HG02884 (cell line): ENCODE data around the gene NRXN3.
"Not testable (repeated sequence)": the region's sequence is repeated elsewhere in the genome, so short reads cannot be mapped to it uniquely, and the experiment has no call there.

Source experiments
- ATAC-seq: cut with Tn5 transposase; IDR thresholded peaks from one replicate; pipeline ENCODE4 v1.9.1; 2021; ENCODE audit warnings: mild to moderate bottlenecking, moderate library complexity; ENCODE audit not compliant: unreplicated experiment

Gene NRXN3

DNA sequence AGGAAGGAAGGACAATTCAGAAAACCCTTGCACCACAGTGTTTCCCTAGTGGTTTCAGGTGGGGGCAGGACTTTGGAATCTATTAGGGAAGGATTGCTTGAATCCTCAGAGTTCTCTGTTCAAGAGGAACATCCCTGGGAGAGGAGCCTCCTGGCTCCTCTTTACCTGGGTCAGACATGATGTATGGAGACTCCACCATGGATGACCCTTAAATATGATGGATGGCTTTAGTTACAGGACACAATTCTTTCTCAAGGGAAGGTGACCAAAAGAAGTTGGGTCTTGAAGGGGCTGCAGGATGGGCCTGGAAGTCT, 396.6 kb downstream of the NRXN3 start:
- ATAC-seq, result peak; percentile 20

DNA sequence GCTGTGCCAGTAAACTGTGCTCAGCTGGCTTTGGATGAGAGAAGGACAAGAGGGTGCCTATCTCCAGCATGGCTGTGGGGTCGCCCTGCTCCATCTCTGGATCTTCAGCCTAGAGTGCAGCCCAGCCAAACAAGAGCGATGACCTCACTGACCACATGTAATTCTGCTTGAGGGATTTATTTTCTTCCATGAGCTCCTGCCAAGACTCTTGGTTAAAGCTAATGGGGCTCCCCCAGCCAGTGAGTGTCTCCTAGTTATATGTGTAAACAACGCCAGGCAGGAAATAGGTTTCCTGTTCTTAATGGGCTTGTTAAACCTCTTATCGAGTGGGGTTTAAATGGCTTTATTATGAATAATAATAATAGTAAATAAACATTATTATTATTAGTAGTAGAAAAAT, 397.2 kb downstream of the NRXN3 start:
- ATAC-seq, result no peak

DNA sequence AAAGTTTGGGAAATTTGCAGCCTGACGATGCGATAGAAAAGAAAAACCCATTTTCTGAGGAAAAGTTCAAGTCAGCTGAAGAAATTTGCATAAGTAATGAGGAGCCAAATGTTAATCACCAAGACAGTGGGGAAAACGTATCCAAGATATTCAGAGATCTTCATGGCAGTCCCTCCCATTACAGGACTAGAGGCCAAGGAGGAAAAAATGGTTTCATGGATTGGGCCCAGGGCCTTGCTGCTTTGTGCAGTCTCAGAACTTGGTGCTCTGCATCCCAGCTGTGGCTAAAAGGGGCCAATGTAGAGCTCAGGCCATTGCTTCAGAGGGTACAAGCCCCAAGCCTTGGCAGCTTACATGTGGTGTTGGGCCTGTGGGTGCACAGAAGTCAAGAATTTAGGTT, 403.6 kb downstream of the NRXN3 start:
- ATAC-seq, result not testable (repeated sequence)

DNA sequence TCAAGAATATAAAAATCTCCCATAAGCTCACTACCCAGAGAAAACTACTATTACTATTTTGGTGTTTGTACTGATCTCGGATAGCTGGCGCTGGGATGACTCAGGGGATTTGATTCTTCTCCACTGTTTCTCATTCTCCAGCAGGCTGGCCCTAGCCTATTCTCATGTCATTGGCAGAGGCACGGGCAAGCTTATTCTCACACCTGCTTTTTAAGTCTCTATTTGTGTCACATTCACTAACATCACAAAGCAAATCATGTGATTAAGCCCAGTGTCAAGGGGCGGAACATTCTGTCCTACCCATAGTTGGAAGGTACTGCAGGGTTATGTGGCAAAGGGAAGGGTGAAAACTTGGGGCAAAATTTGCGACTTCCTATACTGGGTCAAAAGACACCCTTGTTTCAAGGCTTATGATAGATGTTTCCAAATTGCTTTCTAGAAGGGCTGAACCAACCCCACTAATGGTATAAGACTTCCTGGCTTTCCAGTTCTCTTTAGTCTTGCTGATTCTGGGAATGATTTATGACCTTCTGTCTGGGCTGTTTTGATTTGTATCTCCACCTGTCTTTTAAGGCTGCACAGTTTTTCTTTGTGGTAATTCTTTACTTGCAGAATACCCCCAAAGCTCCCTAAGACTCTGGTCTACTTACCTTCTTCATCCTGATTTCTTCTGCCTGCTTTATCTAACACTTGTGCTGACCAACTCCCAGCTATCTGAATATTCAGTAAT, 406.4 kb downstream of the NRXN3 start:
- no peak for ATAC-seq

DNA sequence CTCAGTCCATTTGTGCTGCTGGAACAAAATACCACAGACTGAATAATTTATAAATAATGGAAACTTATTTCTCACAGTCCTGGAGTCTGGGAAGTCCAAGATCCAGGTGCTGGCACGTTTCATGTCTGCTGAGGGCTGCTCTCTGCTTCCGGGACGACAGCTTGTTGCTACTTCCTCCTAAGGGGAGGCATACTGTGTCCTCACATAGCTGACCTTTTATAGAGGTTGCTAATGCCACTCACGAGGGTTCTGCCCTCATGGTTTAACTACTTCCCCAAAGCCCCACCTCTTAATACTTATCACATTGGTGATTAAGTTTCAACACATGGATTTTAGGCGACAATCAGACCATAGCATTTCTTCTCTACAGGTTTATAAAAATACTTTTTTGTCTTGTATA, 411.1 kb downstream of the NRXN3 start:
- ATAC-seq, result no peak

DNA sequence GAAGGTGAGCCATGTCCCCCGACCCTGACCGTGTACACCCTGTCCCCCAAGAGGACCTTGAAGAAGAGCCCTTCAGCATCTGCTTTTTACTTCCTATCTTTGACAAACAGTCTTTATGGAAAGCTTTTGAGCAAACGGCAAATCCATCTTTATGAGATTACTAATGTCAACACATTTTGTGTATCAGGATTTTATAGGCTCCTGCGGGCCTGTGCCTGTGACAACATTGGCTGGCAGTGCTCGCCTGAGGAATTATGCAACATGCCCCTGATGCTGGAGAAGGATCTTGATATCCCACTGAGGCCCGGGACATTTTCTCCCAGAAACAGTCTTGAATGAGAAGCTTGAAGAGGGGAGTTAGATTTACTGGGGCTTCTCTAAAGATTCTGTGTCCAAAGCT, 416.5 kb downstream of the NRXN3 start:
- no peak for ATAC-seq

DNA sequence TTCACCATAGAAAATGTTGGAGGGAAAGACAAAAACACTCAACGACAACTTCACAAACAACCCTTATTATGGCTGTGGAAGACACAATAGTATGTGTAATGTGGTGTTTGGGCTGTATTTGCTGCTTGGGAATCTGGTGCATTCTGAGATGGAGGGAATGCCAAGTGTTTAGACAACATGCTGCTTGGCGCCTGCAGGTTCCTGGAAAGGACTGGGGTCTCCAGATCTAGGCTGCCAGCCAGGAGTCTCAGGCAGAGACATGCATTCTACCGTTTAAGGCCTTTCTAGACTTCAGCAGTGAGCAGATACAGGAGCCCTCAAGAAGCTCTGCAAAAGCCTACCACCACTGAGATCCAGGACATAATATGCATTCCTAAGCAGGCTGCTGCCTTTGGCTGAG, 418.7 kb downstream of the NRXN3 start:
- no peak for ATAC-seq

DNA sequence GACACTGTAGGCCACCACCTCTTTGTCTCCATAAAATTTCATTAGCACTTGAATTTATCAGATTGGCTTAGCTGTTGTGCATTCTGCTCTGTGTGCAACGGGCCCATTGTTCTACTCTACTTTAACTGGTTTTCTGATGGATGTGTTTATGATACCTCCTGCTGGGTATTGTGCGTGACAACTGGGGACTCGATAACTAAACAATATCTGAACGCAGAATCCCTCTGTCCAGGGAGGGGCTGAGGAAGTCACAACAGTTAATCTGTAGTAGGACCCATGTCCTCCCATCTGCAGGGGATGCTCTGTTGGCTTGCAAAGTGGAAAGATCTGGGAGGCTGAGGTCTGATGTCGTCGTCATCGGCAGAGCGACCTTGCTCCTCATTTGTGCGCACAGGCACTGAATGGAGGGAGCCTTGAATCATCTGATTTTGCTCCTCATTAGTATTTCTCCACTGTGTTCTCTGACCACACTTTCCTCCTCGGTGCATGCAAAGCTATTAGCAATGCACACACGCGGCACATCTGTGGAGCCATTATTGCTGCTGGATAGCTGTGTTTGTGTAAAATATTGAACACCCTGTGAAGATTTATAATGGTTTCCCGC, 422.5 kb downstream of the NRXN3 start:
- no peak for ATAC-seq

DNA sequence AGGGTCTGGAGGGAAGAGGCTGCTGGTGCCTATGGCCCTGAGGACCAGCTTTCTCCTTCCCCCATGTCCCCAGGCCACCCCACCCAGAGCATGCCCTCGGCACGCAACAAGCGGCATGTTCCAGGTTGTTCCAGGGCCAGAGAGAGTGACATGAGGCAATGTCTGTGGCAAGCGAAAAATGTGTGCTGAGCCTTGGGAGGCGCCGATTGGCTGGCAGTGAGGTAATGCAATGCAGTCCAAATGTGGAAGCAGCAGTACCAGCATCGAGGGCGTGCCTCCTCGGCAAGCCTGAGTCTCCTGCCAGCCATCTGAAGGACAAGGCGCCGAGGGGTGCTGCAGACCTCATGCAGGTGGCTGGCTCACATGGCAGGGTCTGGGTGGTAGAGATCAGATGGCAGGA, 423.8 kb downstream of the NRXN3 start:
- no peak for ATAC-seq

DNA sequence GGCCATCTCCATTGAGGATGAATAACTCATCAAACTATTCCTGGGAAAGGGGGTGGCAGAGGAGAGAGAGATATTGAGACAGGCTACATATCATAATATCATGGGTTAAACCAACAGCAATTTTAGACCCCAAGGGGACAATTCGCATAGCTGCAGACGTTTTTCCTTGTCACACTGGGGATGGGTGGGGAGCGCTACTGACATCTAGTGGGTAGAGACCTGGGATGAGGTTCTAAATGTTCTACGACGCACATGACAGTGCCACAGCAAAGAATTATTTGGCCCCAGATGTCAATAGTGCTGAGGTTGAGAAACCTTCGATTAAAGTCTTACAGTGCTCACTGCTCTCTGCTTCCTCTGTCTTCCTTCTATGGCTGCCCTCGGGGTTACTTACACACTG, 425.6 kb downstream of the NRXN3 start:
- no peak for ATAC-seq

DNA sequence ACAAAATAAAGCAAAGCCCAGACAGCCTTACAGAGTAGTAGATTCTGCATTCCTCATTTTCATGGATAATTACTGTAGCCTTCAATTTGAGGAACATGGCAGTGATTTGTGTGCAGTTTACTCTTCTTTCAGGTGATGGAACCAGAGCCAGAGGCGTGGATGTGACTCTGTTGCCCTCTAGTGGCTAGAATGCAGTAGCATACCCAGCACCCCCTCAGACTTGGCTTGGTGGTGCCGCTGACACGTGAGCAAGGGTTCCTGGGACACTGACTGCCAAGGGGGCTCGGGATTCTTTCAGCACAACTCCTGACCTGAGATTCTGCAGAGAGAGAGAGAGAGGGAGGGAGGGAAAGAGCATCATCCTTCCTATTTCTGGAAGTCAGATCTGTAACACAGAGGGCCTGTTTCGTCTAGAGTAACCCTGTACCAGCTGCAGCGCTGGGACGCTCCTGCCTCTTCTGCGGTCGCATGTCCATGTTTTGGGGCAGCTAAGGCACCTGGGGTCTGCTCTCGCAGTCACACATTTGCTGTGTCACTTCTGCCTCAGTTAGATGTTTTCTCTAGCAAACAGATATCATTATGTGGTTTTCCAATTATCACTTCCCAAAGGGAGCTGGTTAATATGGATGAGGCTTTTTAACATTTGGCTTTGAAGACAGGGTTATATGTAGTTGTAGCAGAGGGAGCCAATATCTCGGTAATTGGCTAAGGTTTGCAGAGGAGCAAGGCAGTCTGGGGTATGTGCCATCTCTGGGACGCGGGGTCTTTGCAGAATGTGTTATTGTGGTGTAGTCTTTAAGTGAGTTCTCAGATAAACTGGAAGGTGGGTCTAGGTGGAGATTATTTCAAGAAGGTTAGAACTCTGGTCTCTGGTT, 428.1 kb downstream of the NRXN3 start:
- peak; percentile 93 for ATAC-seq

DNA sequence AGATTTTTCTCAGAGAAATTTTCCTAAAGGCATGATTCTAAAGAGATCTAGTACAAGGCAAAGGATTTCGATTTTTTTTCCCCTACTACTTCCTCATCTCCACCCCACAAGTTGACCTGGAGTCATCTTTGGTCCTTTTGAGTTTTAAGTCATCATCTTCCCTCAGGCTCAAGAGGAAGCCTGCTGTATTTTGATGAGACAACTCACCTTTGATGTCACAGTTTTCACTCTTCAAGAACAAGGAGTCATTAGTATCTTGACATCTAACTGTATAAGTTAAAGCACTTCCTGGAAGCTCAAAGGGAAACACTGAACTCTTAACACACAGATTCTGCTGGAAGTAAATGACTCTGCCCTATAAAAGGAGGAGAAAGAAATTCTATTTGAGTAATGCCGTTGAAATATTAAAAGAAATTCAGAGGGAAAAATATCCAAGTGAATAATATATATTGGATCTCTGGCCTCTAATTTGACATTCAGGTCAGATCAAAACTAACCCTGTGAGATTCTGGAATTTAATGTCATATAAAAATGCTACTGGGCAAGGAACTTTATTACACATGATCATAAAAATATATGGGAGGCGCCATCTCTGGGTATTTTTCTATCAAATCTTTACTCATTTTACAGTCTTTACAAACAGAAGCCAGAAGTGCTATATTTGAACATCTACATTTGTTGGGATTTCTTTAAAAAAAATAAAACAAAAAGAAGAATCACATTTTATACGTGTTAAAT, 435.0 kb downstream of the NRXN3 start:
- no peak for ATAC-seq

DNA sequence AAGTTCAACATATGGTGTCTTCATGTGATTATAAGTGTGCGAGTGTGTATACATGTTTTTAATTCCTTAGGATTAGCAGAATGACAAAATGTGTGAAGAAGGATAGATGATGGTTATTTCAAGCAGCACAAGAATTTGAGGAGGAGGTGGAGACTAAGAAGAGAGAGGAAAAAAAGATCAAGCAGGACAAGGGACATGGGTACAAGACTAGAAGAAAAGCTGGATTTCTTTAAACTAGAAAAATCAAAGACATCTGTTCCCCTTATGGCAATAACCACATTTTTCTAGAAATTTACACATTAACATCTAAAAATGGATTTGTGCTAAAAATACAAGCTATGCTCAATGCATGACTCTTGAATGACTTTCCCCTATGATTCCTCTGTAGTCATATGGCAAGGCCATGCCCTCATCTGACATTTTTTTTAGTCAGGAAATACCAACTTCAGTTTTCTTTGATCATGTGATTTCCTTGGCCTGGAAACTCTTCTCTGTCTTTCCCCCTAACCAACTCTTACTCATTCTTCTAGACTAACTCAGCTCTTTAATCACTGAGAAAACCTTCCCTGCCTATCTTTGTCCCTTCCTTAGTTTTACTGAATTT, 435.8 kb downstream of the NRXN3 start:
- no peak for ATAC-seq

DNA sequence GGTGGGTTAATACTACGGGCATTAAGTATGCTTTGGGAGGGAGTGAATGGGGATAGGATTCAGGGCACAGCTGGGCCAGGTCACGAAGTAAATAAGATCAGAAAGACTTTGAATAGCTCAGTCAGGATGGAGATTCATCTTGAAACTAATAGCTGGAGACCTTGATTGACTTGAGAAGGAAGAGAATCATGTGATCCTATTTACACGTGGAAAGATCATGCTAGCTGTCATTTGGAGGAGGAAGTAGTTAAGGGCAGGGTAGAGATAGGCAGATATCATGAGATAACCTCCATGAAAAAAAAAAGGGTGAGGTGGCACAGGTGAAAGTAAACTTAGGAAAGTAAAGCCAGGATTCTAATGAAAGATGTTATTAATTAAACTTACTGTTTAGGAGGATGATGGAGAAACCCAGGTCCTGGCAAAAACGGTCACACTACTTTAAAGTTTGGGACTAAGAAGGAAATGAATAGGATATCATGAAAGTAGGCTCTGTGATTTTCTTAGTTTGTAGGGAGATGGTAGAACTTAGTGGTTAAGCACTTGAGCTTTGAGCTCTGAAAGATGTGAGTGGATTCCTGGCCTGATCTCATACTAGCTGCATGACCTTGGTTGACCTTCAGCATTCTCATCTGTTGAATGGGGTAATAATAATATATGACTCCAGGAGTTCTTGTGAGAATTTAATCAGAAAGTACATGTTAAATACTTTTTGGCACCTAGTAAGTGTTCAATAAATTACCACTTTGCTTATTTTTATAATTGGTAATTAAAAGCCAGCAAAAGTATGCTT, 439.0 kb downstream of the NRXN3 start:
- no peak for ATAC-seq

DNA sequence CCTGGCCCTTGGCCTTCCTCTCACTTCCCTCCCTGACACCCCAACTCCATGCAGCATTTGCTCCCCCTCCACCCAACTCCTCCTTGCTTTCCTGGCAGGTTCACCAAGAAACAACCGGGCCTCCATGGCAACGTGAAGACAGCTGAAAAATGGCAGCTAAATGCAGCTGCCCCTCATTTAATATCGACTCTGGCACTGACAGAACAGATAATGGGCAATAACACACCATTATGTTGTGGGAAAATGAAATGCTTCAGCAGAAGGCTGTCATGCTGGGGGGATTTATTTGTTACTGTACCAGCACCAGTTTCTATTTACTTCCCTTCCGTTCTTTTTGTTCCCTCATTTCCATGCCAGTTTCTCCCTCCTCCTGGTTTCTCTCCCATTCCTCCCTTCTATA, 440.8 kb downstream of the NRXN3 start:
- no peak for ATAC-seq

DNA sequence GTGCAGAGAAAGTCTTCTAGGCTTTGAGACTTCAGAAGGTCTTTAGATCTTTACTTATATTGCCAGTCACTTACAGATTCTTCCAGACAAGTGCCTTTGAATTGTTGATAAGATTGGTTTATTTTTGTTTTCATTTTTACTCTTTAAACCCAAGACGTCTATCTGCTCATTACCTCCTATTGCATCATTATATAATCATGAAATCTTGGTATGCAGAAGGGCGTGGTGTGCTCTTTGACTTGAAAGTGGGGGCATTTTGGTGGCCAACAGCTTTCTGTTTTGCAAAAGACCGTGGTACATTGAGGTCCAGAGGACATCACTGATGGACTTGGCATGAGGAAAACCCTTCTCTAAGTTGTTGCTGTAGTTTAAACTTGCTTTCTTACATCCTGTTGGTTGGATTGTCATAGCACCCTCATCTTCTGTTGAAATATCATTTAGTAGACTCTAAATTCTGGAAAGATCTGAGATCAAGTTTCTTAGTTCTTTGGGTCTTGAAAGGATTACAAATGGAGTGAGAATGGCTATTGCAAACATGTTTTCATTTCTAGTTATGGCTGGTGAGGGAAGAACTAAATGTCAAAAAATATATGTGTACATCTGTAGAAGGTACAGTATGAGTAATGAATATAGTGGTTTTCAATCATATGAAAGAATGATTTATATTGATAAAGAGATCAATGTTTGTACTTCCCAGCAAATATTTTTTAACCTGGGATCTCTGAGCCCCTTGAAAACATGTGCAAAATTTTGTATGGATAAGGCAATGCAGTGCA, 441.8 kb downstream of the NRXN3 start:
- ATAC-seq, result no peak

DNA sequence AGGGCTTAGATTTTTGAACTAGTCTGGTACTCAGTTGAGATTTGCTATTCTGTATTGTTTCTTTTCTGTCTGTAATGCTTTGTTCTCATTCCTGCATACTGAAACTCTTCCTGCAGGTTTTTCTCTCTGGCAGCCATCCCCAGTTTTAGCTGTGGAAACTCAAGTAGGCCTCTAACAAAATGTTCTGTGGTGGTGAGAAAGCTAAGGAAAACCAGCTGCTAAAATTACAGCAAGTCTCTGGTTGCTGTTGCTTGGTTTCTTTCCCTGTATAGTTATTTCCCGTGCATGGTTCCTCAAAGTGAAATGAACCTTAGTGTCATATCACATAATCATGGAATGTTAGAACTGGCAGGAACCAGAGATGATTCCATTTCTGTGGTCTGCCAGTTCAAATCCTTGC, 442.5 kb downstream of the NRXN3 start:
- no peak for ATAC-seq

DNA sequence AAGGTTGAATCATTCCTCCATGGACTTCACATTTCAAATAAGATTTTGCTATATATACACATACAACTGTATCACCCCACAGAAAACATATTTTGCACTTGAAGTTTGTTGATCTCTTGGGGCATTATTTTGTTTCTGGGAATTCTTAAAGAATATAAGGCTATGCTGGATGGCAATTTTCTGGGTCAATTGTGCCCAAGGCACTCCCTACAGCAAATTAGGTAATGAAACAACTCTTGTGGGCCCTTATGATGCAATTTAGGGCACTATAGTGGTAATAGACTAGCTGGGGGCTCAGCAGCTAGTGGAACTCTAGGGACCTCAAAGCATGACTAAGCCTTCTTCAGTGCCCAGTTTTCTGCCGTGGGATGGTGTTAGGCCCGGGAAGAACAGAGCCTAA, 444.4 kb downstream of the NRXN3 start:
- ATAC-seq, result no peak

DNA sequence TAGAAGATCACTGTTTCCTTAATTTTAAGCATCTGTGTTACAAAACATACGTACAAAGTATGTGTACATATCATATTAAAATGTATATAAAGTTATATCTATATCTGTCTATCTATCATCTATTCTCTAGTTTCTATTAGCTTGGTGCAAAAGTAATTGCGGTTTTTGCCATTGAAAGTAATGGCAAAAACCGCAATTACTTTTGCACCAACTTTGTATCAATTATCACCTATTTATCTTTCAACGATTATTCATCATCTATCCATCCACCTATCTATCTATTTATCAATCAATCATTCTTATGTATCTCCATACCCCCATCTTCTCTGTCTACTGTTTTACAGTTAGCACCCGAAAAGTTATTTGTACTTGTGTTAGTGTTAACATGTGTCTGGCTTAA, 447.6 kb downstream of the NRXN3 start:
- ATAC-seq, result no peak

DNA sequence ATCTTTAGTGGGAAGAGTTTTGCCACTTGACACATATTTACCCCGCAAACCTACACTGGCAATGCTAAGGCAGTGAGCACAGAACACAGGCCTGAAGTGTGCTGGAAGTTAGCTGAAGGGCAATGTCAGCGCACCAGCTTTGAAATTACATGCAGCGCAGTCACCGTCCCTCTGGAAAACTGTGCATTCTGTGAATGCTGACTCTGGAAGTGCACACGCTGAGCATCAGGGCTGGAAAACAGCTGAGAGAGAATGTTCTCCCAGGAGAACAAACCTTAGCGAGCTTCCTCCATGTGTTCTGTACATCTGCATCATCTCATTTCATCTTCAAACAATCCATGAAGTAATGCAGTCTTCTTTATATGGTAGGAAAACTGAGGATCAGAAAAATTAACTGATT, 448.2 kb downstream of the NRXN3 start:
- ATAC-seq, result no peak
